Prostate gland (tissue), 2 donors: Measurements from ENCODE around the gene PALLD.

Experiments
- CTCF ChIP-seq, 4 experiments: fragments of 200-600 bp in 2 of 4; fragments of 450-650 bp in 2 of 4; sonication (generic) in 2 of 4; IDR thresholded peaks; 1 replicate in 3 of 4; 2 replicates in 1 of 4; pipeline ENCODE4 v1.5.1; 2016 to 2019; ENCODE audit warnings: antibody characterized with exemption in 4 of 4, mild to moderate bottlenecking in 2 of 4, moderate library complexity in 2 of 4
- POLR2A ChIP-seq: fragments of 450-650 bp; IDR thresholded peaks from one replicate; pipeline ENCODE4 v1.6.1; 2016; ENCODE audit warnings: antibody characterized with exemption, mild to moderate bottlenecking
- POLR2AphosphoS5 ChIP-seq: sonication (generic); formaldehyde crosslinking; IDR thresholded peaks from one replicate; pipeline ENCODE4 v1.6.1; 2017; ENCODE audit warnings: antibody characterized with exemption

GRCh38 chr4:168662297-168662984 lies 165.6 kb downstream of the PALLD start:
- TF ChIP-seq CTCF (IDR thresholded peaks at IDR 0.05) (no peak), POLR2A (no peak), POLR2AphosphoS5 (no peak)
